Brain pericyte (primary cell): ENCODE results near the gene TTC29.

ENCODE experiments used
- DNase-seq: peaks from one replicate; pipeline ENCODE4 v3.0.0-alpha.2; 2012; ENCODE audit warnings: low read depth, low spot score

TTC29 gene

GRCh38 chr4:146945556-146946374, at the start of gene TTC29:
TSS of gene TTC29 (minus strand) at chr4:146945864. CDS start at chr4:146939895, 5,969 bp downstream.
- DNase-seq: peak; percentile 53

DNA sequence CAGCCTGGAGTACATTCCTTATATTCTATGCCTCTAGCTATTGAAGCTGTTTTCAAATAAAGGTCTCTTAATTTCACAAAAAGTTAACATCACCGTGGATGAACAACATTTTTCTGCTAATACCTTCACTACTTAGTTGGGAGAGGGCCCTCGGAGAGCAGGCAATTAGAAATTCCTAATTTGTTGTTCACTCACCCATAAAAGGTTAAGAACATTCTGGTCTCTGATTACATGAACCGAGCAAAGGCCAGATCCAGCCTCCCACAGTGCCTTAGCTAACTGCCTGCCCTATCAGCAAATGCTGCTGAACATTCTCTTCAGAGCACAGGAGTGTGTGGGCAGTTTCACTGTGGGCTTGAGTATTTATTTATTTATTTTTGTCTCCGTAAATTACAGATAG, 36.0 kb upstream of the TTC29 start:
- DNase-seq: no peak

DNA sequence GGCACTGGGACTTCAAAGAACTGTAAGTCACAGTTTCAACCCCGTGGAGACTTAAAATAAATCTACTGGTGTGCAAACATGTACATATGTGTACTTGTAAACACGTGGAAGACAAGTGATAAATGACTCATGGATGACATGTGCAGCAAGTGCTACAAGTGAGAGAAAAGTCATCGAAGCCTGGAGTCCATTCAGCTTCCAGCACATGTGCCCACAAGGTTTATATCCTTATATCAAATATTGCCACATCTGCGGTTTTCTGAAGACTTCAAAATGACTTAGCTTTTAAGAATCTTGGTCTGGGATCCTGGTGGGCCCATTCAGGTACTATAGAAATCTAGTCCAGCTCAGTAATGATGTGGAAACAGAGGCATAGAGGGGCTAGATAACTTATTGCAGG, 33.0 kb upstream of the TTC29 start:
- no peak for DNase-seq

- DNase-seq: no peak
These were observed 30.5 kb upstream of the TTC29 start for GRCh38 chr4:146976145-146976544.

DNA sequence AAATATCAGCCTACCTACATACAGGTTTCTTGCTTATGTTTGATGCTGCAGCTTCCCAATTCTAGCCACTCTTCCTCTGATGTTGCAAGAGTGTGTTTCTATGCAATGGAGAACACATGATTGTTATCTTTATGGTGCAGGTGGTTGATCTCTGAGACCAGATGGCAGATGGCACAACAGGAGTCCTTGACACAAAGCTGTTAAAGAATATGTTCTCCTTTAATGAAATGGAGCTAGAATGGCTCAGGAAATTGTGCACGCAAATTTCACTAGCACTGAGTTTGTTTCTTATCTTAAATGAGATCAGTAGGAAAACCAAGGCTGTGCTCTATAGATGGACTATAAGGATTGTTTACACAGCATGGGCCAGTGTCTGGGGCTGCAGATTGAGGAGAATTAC, 29.9 kb upstream of the TTC29 start:
- no peak for DNase-seq

GRCh38 chr4:146975036-146975435, 29.4 kb upstream of the TTC29 start:
- DNase-seq: no peak

DNA sequence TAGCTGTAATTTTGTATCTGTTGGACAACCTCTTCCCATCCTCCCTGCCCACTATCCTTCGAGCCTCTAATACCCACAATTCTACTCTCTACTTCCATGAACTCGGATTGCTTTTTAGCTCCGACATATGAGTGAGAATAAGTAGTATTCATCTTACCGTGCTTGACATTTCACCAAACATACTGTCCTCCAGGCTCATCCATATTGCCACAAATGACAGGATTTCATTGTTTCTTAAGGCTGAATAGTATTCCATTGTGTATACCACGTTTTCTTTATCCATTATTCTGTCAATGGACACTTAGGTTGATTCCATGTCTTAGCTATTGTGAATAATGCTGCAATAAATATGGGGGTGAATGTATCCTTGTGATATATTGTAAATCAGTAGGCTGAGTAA, 26.4 kb upstream of the TTC29 start:
- DNase-seq: no peak

- no peak for DNase-seq
These were observed 23.5 kb upstream of the TTC29 start for GRCh38 chr4:146969126-146969525.

DNA sequence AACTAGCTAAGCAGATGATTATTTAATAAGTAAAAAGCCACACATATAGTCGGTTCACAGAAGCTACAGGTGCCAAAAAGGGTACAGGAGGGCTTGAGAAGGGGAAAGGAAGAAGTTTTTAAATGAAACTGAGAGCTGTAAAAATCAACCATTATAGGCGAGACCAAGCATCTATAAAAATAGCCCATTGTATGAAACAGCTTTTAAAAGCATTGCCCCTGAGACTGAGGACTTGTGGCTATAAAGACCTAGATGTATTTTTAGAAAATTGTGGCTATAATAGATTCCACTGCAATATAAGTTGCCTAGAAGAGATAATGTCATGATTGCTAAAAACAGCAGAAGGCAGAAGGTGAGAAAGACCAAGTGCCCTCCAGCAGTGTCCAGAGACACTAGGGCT, 15.0 kb upstream of the TTC29 start:
- no peak for DNase-seq

DNA sequence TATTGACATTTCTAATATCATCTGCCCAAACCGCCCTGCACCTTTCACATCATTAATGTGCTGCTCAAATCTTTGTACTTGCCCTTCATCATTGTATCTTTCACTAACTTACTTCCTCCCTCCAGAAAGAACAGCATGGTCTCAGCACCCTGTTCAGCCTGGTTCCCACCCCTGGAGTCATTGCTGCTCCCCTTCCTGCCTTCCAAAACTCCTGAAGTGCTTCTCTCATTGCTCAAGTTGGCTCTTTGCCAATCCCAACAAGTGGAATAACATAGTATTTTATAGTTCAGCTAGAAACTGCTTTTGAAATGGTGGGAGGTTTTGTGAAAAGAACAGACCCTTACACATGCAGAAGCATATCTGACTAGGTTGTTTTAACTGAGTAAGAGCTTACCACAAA, 14.0 kb upstream of the TTC29 start:
- no peak for DNase-seq

- peak; percentile 7 for DNase-seq
These were observed 11.6 kb upstream of the TTC29 start for GRCh38 chr4:146957237-146957636.

GRCh38 chr4:146952896-146953295, 7.2 kb upstream of the TTC29 start:
- DNase-seq: no peak

GRCh38 chr4:146949559-146949958, 3.9 kb upstream of the TTC29 start:
- DNase-seq: no peak

GRCh38 chr4:146943691-146944375, 1.8 kb downstream of the TTC29 start:
- no peak for DNase-seq

GRCh38 chr4:146932116-146932515, 13.5 kb downstream of the TTC29 start:
- DNase-seq: no peak

- DNase-seq: no peak
These were observed 15.0 kb downstream of the TTC29 start for GRCh38 chr4:146930673-146931072.

- DNase-seq: no peak
These were observed 18.0 kb downstream of the TTC29 start for GRCh38 chr4:146927695-146928094.

GRCh38 chr4:146916479-146917076, 29.1 kb downstream of the TTC29 start:
- no peak for DNase-seq

DNA sequence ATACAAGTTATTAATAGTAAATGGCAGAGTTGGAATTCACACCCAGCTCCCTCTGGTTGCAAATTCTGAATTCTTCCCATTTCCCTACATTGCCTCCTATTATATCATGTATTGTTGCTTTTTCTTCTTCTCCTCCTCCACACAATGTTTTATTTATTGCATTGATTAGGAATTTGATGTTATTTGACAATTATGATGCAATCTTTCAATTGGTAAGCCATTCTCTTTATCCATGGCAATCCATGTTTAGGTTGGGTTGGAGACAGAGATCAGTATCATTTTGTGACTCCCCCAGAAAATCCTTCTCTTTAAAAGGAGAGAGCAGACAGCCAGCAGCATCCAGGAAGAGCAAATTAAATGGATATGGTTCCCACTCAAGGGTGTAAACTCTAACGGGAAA, 30.5 kb downstream of the TTC29 start:
- DNase-seq: no peak

GRCh38 chr4:146900295-146900694, 45.4 kb downstream of the TTC29 start:
- DNase-seq: no peak

DNA sequence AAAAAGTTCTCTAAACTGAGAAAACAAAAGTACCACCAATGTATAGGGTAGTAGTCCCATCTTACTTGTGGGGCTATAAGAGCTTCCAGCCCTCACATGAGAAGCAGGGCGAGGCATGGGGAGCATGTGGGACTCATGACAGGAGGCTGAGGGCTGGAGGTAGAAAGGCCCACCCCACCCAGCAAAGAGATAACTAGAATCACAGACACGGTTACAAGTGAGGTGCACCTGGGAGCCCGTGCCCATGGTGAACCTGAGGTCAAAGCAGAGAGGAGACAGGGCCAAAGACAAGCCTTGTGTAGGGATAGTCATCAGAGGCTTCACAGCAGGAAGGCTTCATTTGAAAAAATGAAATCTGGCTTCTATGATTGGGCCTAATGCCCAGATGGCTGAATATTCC, 55.4 kb downstream of the TTC29 start:
- no peak for DNase-seq

GRCh38 chr4:146883070-146883469, 62.6 kb downstream of the TTC29 start:
- no peak for DNase-seq

GRCh38 chr4:146857298-146857697, 88.4 kb downstream of the TTC29 start:
- DNase-seq: no peak
